Naive thymus-derived CD4-positive, alpha-beta T cell (primary cell): ENCODE measurements around the gene PRDM1. TPM values are rescaled to one million over a fixed set of nuclear protein-coding genes. Genes with fewer than 3 reads are reported as not detected.

ENCODE experiments used
- ATAC-seq: fragments of 150-1000 bp; cut with Tn5 transposase; 2 replicates; pipeline ENCODE4 v1.10.0; 2021; ENCODE audit warnings: mild to moderate bottlenecking, moderate library complexity
- CTCF ChIA-PET: fragments of 350-600 bp; sonication (Branson Sonifier 250); formaldehyde crosslinking; loops from one replicate; lab custom pipeline; 2021; ENCODE audit warnings: antibody characterized with exemption; lab: Charles Lee
- POLR2A ChIA-PET: fragments of 350-600 bp; sonication (Branson Sonifier 250); formaldehyde crosslinking; loops from one replicate; lab custom pipeline; 2021; ENCODE audit warnings: antibody characterized with exemption, inconsistent platforms; lab: Charles Lee
- DNase-seq, 9 donors: peaks; one replicate each; pipeline versions ENCODE4 v3.0.0 to v3.0.0-alpha.2; 2020 to 2022; ENCODE audit warnings: mixed read lengths in 1 of 9
- H3K27ac ChIP-seq: one replicate; pipeline ENCODE4 v1.7.0; 2013; ENCODE audit warnings: mild to moderate bottlenecking, low read depth, low read length, moderate library complexity
- H3K27me3 ChIP-seq, 2 donors: one replicate each; pipeline ENCODE4 v1.7.0; 2013; ENCODE audit warnings: low read length in 2 of 2, mild to moderate bottlenecking in 2 of 2, moderate library complexity in 2 of 2; ENCODE audit not compliant: control insufficient read depth in 2 of 2, insufficient read depth in 2 of 2
- H3K36me3 ChIP-seq, 3 experiments: 1 replicate in 2 of 3; 2 replicates in 1 of 3; pipeline ENCODE4 v1.7.0; 2013; ENCODE audit warnings: low read length in 3 of 3, mild to moderate bottlenecking in 3 of 3, moderate library complexity in 1 of 3; ENCODE audit not compliant: insufficient read depth in 3 of 3, control insufficient read depth in 2 of 3
- H3K4me1 ChIP-seq, 2 donors: one replicate each; pipeline ENCODE4 v1.7.0; 2013; ENCODE audit warnings: low read length in 2 of 2, mild to moderate bottlenecking in 2 of 2, moderate library complexity in 1 of 2; ENCODE audit not compliant: control insufficient read depth in 2 of 2, insufficient read depth in 2 of 2
- H3K4me3 ChIP-seq: 2 replicates; pipeline ENCODE4 v1.7.0; 2013; ENCODE audit warnings: mild to moderate bottlenecking, low read length
- H3K9me3 ChIP-seq, 3 experiments: 1 replicate in 2 of 3; 2 replicates in 1 of 3; pipeline ENCODE4 v1.7.0; 2013; ENCODE audit warnings: low read length in 3 of 3; ENCODE audit not compliant: control insufficient read depth in 2 of 3
- H3K27ac Mint-ChIP-seq, 9 donors: one replicate each; pipeline ENCODE4 v1.8.0; 2020 to 2022; ENCODE audit warnings: mixed read lengths in 9 of 9, mild to moderate bottlenecking in 8 of 9, moderate library complexity in 5 of 9, inconsistent platforms in 2 of 9
- H3K27me3 Mint-ChIP-seq, 5 donors: one replicate each; pipeline ENCODE4 v1.8.0; 2021 to 2022; ENCODE audit warnings: mixed read lengths in 5 of 5, mild to moderate bottlenecking in 1 of 5
- H3K36me3 Mint-ChIP-seq, 5 donors: one replicate each; pipeline ENCODE4 v1.8.0; 2020 to 2022; ENCODE audit warnings: mixed read lengths in 5 of 5, mild to moderate bottlenecking in 3 of 5, inconsistent platforms in 1 of 5
- H3K4me1 Mint-ChIP-seq, 7 donors: one replicate each; pipeline ENCODE4 v1.8.0; 2020 to 2022; ENCODE audit warnings: mixed read lengths in 7 of 7, mild to moderate bottlenecking in 3 of 7, inconsistent platforms in 1 of 7
- H3K4me3 Mint-ChIP-seq, 10 donors: one replicate each; pipeline ENCODE4 v1.8.0; 2020 to 2022; ENCODE audit warnings: mild to moderate bottlenecking in 10 of 10, mixed read lengths in 10 of 10, moderate library complexity in 6 of 10, inconsistent platforms in 2 of 10
- H3K9me3 Mint-ChIP-seq, 11 donors: one replicate each; pipeline ENCODE4 v1.8.0; 2020 to 2022; ENCODE audit warnings: mixed read lengths in 11 of 11, mild to moderate bottlenecking in 4 of 11, inconsistent platforms in 1 of 11, moderate library complexity in 1 of 11
- intact Hi-C, 2 donors: fragments of 100-400 bp; cut with micrococcal nuclease; formaldehyde crosslinking; loops; one replicate each; pipeline ENCODE4 v1.15.1; 2023
- polyA plus RNA-seq, 2 donors: library from polyadenylated mRNA; unstranded; fragments of 300-500 nt; fragmentation: Illumina TruSeq; gene quantifications; one replicate each; pipeline ENCODE4 v1.2.3, GENCODE V29; 2021
- total RNA-seq, 6 experiments: library from RNA in 5 of 6; stranded (reverse) in 5 of 6; gene quantifications; 1 replicate in 5 of 6; 2 replicates in 1 of 6; pipeline ENCODE4 v1.2.3 and lab custom pipeline; 2021 to 2026

Gene PRDM1
- total and polyA plus RNA-seq, 7 experiments from 2014 or later, result 2.0 to 64.1 (median 5.6) TPM

GRCh38 chr6:106064142-106064541 lies 22.0 kb upstream of the PRDM1 start:
- no peak overlapping the region for H3K4me3 Mint-ChIP-seq
- DNase-seq (no peak), ATAC-seq (no peak)
- peaks cover 0 to 5% (median 0%) of the 10 kb centered on the region in 7 donors for H3K4me1 Mint-ChIP-seq
- intact Hi-C loops, result no loop called here
- peaks cover 0 to 16% (median 0%) of the 10 kb centered on the region in 5 donors for H3K27me3 Mint-ChIP-seq
- POLR2A ChIA-PET, result interaction anchor here (0.8 to 1.1 kb wide), 2 partner anchors 12 to 88 kb away, joined by 3 to 4 read pairs; no protein-coding TSS in a partner anchor
- H3K9me3 Mint-ChIP-seq, result no peaks in the 10 kb centered on the region
- Histone ChIP-seq H3K36me3 (no peaks in the 10 kb centered on the region), H3K4me3 (no peak overlapping the region), H3K27ac (no peak overlapping the region), H3K4me1 (no peaks in the 10 kb centered on the region), H3K27me3 (no peaks in the 10 kb centered on the region), H3K9me3 (no peaks in the 10 kb centered on the region)
- CTCF ChIA-PET, result interaction anchor here (1.1 kb wide), 1 partner anchor 16 kb away, joined by 3 read pairs; no protein-coding TSS in a partner anchor
- peaks cover 0 to 8% (median 0%) of the 10 kb centered on the region in 5 donors for H3K36me3 Mint-ChIP-seq
- H3K27ac Mint-ChIP-seq, result no peak overlapping the region

DNA sequence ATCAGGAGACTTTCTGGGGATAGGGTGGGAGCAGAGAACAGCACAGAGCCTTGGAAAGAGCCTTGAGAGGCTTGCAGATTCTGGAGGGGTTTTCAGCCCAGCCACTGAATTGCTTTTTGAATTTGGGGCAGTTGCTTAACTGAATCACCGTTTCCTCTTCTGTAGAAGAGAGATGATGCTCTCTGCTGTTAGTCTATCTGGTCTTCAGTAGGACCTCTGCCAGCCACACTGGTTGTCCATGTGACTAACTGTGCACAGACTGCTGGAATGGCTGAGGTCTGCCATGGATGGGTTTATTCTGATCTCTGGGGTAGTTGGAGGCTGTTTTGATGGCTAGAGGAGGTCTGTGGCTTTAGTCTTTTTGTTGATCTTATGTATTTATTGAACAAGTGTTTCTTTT lies 21.4 kb upstream of the PRDM1 start:
- ATAC-seq, result no peak
- ChIA-PET POLR2A (interaction anchor here (0.8 to 1.1 kb wide), 2 partner anchors 11 to 89 kb away, joined by 3 to 4 read pairs; no protein-coding TSS in a partner anchor), CTCF (no interaction called here)
- Histone ChIP-seq H3K27ac (no peak overlapping the region), H3K27me3 (no peaks in the 10 kb centered on the region), H3K9me3 (no peaks in the 10 kb centered on the region), H3K4me1 (no peaks in the 10 kb centered on the region), H3K4me3 (no peak overlapping the region), H3K36me3 (no peaks in the 10 kb centered on the region)
- Mint-ChIP-seq H3K4me1 (peaks cover 0 to 5% (median 0%) of the 10 kb centered on the region in 7 donors), H3K27ac (peak overlapping the region in 1 of 9 donors; percentile 1), H3K27me3 (peaks cover 0 to 22% (median 0%) of the 10 kb centered on the region in 5 donors), H3K36me3 (peaks cover 0 to 8% (median 0%) of the 10 kb centered on the region in 5 donors), H3K9me3 (no peaks in the 10 kb centered on the region), H3K4me3 (no peak overlapping the region)
- DNase-seq, result no peak
- intact Hi-C loops, result no loop called here

- Histone ChIP-seq H3K27ac (no peak overlapping the region), H3K27me3 (no peaks in the 10 kb centered on the region), H3K4me1 (no peaks in the 10 kb centered on the region), H3K9me3 (no peaks in the 10 kb centered on the region), H3K36me3 (no peaks in the 10 kb centered on the region), H3K4me3 (no peak overlapping the region)
- intact Hi-C loops, result no loop called here
- Mint-ChIP-seq H3K27me3 (peaks cover 0 to 37% (median 0%) of the 10 kb centered on the region in 5 donors), H3K27ac (no peak overlapping the region), H3K36me3 (peaks cover 0 to 4% (median 0%) of the 10 kb centered on the region in 5 donors), H3K9me3 (no peaks in the 10 kb centered on the region), H3K4me1 (peaks cover 0 to 5% (median 0%) of the 10 kb centered on the region in 7 donors), H3K4me3 (no peak overlapping the region)
- ChIA-PET CTCF (no interaction called here), POLR2A (no interaction called here)
- no peak for ATAC-seq
- DNase-seq, result no peak
Observed at GRCh38 chr6:106066989-106067388, 19.1 kb upstream of the PRDM1 start.

GRCh38 chr6:106069478-106069877 lies 16.7 kb upstream of the PRDM1 start:
- POLR2A ChIA-PET, result no interaction called here
- no peaks in the 10 kb centered on the region for H3K9me3 Mint-ChIP-seq
- no peak for ATAC-seq
- H3K27me3 Mint-ChIP-seq, result peaks cover 0 to 42% (median 0%) of the 10 kb centered on the region in 5 donors
- no peak for DNase-seq
- no peaks in the 10 kb centered on the region for H3K4me1 ChIP-seq
- no peaks in the 10 kb centered on the region for H3K36me3 ChIP-seq
- H3K4me3 Mint-ChIP-seq, result no peak overlapping the region
- intact Hi-C loops, result no loop called here
- no peak overlapping the region for H3K27ac ChIP-seq
- no peaks in the 10 kb centered on the region for H3K27me3 ChIP-seq
- CTCF ChIA-PET, result no interaction called here
- H3K9me3 ChIP-seq, result no peaks in the 10 kb centered on the region
- peaks cover 0 to 4% (median 0%) of the 10 kb centered on the region in 5 donors for H3K36me3 Mint-ChIP-seq
- H3K27ac Mint-ChIP-seq, result peak overlapping the region in 1 of 9 donors; percentile 21
- H3K4me1 Mint-ChIP-seq, result peaks cover 0 to 5% (median 0%) of the 10 kb centered on the region in 7 donors
- no peak overlapping the region for H3K4me3 ChIP-seq

GRCh38 chr6:106070636-106071035 lies 15.5 kb upstream of the PRDM1 start:
- Mint-ChIP-seq H3K36me3 (peaks cover 0 to 1% (median 0%) of the 10 kb centered on the region in 5 donors), H3K4me3 (no peak overlapping the region), H3K4me1 (no peaks in the 10 kb centered on the region), H3K9me3 (no peaks in the 10 kb centered on the region), H3K27me3 (peaks cover 0 to 42% (median 0%) of the 10 kb centered on the region in 5 donors), H3K27ac (no peak overlapping the region)
- no peak overlapping the region for H3K4me3 ChIP-seq
- H3K36me3 ChIP-seq, result no peaks in the 10 kb centered on the region
- H3K27me3 ChIP-seq, result no peaks in the 10 kb centered on the region
- DNase-seq (no peak), ATAC-seq (no peak)
- H3K27ac ChIP-seq, result no peak overlapping the region
- CTCF ChIA-PET, result no interaction called here
- H3K4me1 ChIP-seq, result no peaks in the 10 kb centered on the region
- intact Hi-C loops, result no loop called here
- H3K9me3 ChIP-seq, result no peaks in the 10 kb centered on the region
- POLR2A ChIA-PET, result no interaction called here

- H3K27me3 Mint-ChIP-seq, result peaks cover 0 to 44% (median 0%) of the 10 kb centered on the region in 5 donors
Observed at GRCh38 chr6:106072501-106073090, 13.5 kb upstream of the PRDM1 start.

More at GRCh38 chr6:106072501-106073090, 13.5 kb upstream of the PRDM1 start:
- no peaks in the 10 kb centered on the region for H3K9me3 ChIP-seq
- ChIA-PET CTCF (no interaction called here), POLR2A (no interaction called here)
- no peak for DNase-seq
- Mint-ChIP-seq H3K9me3 (no peaks in the 10 kb centered on the region), H3K4me3 (no peak overlapping the region), H3K4me1 (peaks cover 0 to 3% (median 0%) of the 10 kb centered on the region in 7 donors), H3K36me3 (peaks cover 0 to 1% (median 0%) of the 10 kb centered on the region in 5 donors), H3K27ac (no peak overlapping the region)
- H3K27me3 ChIP-seq, result no peaks in the 10 kb centered on the region
- no peak overlapping the region for H3K27ac ChIP-seq
- no peaks in the 10 kb centered on the region for H3K36me3 ChIP-seq
- no peaks in the 10 kb centered on the region for H3K4me1 ChIP-seq
- intact Hi-C loops, result no loop called here
- no peak overlapping the region for H3K4me3 ChIP-seq
- ATAC-seq, result no peak
